ENCODE results near the gene TXNRD2.

TXNRD2 gene

GRCh38 chr22:19959043-19959586 is 17.5 kb upstream of the TXNRD2 start:
- H3K4me3 ChIP-seq (ENCODE audit: low read depth in 1 of 2, low read length in 1 of 2), result no peak overlapping the region
- H3K36me3 ChIP-seq, result peaks cover 17% of the 10 kb centered on the region

GRCh38 chr22:19958083-19959042 is 16.7 kb upstream of the TXNRD2 start:
- TF ChIP-seq CTCF (IDR thresholded peaks at IDR 0.05), result no peak
- no peak overlapping the region for H3K4me3 ChIP-seq (ENCODE audit: low read depth in 1 of 2, low read length in 1 of 2)
- H3K4me1 ChIP-seq (ENCODE audit: control insufficient read depth in 1 of 2, insufficient read depth in 1 of 2, low read depth in 1 of 2, low read length in 1 of 2), result peaks cover 0 to 3% of the 10 kb centered on the region in 2 experiments
- no peak overlapping the region for H3K27ac ChIP-seq
- peaks cover 9% of the 10 kb centered on the region for H3K36me3 ChIP-seq
- no peaks in the 10 kb centered on the region for H3K9me3 ChIP-seq
- H3K27me3 ChIP-seq, result no peaks in the 10 kb centered on the region

More at GRCh38 chr22:19959043-19959586, 17.5 kb upstream of the TXNRD2 start:
- peaks cover 0 to 3% of the 10 kb centered on the region in 2 experiments for H3K4me1 ChIP-seq (ENCODE audit: control insufficient read depth in 1 of 2, insufficient read depth in 1 of 2, low read depth in 1 of 2, low read length in 1 of 2)
- H3K27me3 ChIP-seq, result no peaks in the 10 kb centered on the region
- no peak for TF ChIP-seq CTCF (IDR thresholded peaks at IDR 0.05)
- no peak overlapping the region for H3K27ac ChIP-seq
- H3K9me3 ChIP-seq, result no peaks in the 10 kb centered on the region

- H3K9me3 ChIP-seq, result no peaks in the 10 kb centered on the region
- no peak for TF ChIP-seq CTCF (IDR thresholded peaks at IDR 0.05)
- peaks cover 0 to 3% of the 10 kb centered on the region in 2 experiments for H3K4me1 ChIP-seq (ENCODE audit: control insufficient read depth in 1 of 2, insufficient read depth in 1 of 2, low read depth in 1 of 2, low read length in 1 of 2)
- no peaks in the 10 kb centered on the region for H3K27me3 ChIP-seq
- H3K36me3 ChIP-seq, result peaks cover 4% of the 10 kb centered on the region
- no peak overlapping the region for H3K4me3 ChIP-seq (ENCODE audit: low read depth in 1 of 2, low read length in 1 of 2)
- no peak overlapping the region for H3K27ac ChIP-seq
Measured at GRCh38 chr22:19957445-19957844, 15.8 kb upstream of the TXNRD2 start.

- Histone ChIP-seq H3K36me3 (no peaks in the 10 kb centered on the region), H3K4me3 (ENCODE audit: low read depth in 1 of 2, low read length in 1 of 2) (no peak overlapping the region), H3K4me1 (ENCODE audit: control insufficient read depth in 1 of 2, insufficient read depth in 1 of 2, low read depth in 1 of 2, low read length in 1 of 2) (peaks cover 3 to 5% of the 10 kb centered on the region in 2 experiments), H3K27ac (no peak overlapping the region), H3K9me3 (no peaks in the 10 kb centered on the region), H3K27me3 (no peaks in the 10 kb centered on the region)
- TF ChIP-seq CTCF (IDR thresholded peaks at IDR 0.05), result no peak
Measured at GRCh38 chr22:19955241-19956128, 13.9 kb upstream of the TXNRD2 start.

- H3K36me3 ChIP-seq, result no peaks in the 10 kb centered on the region
- no peak overlapping the region for H3K4me3 ChIP-seq (ENCODE audit: low read depth in 1 of 2, low read length in 1 of 2)
- no peaks in the 10 kb centered on the region for H3K9me3 ChIP-seq
- TF ChIP-seq CTCF (IDR thresholded peaks at IDR 0.05), result no peak
- peaks cover 9 to 12% of the 10 kb centered on the region in 2 experiments for H3K4me1 ChIP-seq (ENCODE audit: control insufficient read depth in 1 of 2, insufficient read depth in 1 of 2, low read depth in 1 of 2, low read length in 1 of 2)
- H3K27ac ChIP-seq, result no peak overlapping the region
- H3K27me3 ChIP-seq, result no peaks in the 10 kb centered on the region
Measured at GRCh38 chr22:19951346-19951745, 9.7 kb upstream of the TXNRD2 start.
